ENCODE measurements around the gene GAB2.

- no peak for TF ChIP-seq CTCF (IDR thresholded peaks at IDR 0.05)
- TF ChIP-seq EP300 (IDR thresholded peaks at IDR 0.05): no peak
- TF ChIP-seq POLR2AphosphoS5 (IDR thresholded peaks at IDR 0.05): no peak
Measured at GRCh38 chr11:78234006-78234405, 183.6 kb downstream of the GAB2 start.

All from suprapubic skin (tissue), 4 donors.